ENCODE measurements around the gene CFAP77.
A peak's percentile ranks its signal among the peaks of the same experiment; 100 is the strongest.

Gene CFAP77

GRCh38 chr9:132497731-132498130 lies 87.7 kb downstream of the CFAP77 start:
- DNase-seq: no peak
- no peak for ATAC-seq (replicated peaks)
- no peak overlapping the region for H3K4me3 Mint-ChIP-seq
- H3K36me3 Mint-ChIP-seq (ENCODE audit: insufficient read depth): no peaks in the 10 kb centered on the region
- no peaks in the 10 kb centered on the region for H3K4me1 Mint-ChIP-seq (ENCODE audit: low read depth in 2 of 2)
- no peaks in the 10 kb centered on the region for H3K9me3 Mint-ChIP-seq
- peaks cover 47 to 71% of the 10 kb centered on the region in 2 donors for H3K27me3 Mint-ChIP-seq
- H3K27ac Mint-ChIP-seq: no peak overlapping the region

GRCh38 chr9:132498531-132499210 lies 88.7 kb downstream of the CFAP77 start:
- ATAC-seq (replicated peaks) (no peak), DNase-seq (no peak)
- H3K27me3 Mint-ChIP-seq: peaks cover 46 to 70% of the 10 kb centered on the region in 2 donors
- no peaks in the 10 kb centered on the region for H3K4me1 Mint-ChIP-seq (ENCODE audit: low read depth in 2 of 2)
- no peaks in the 10 kb centered on the region for H3K36me3 Mint-ChIP-seq (ENCODE audit: insufficient read depth)
- H3K4me3 Mint-ChIP-seq: no peak overlapping the region
- no peaks in the 10 kb centered on the region for H3K9me3 Mint-ChIP-seq
- H3K27ac Mint-ChIP-seq: no peak overlapping the region

- H3K9me3 Mint-ChIP-seq: no peaks in the 10 kb centered on the region
- no peak for ATAC-seq (replicated peaks)
- H3K27me3 Mint-ChIP-seq: peaks cover 45 to 64% of the 10 kb centered on the region in 2 donors
- no peaks in the 10 kb centered on the region for H3K4me1 Mint-ChIP-seq (ENCODE audit: low read depth in 2 of 2)
- H3K4me3 Mint-ChIP-seq: no peak overlapping the region
- DNase-seq: no peak
- no peak overlapping the region for H3K27ac Mint-ChIP-seq
- H3K36me3 Mint-ChIP-seq (ENCODE audit: insufficient read depth): no peaks in the 10 kb centered on the region
Observed at GRCh38 chr9:132499251-132499650, 89.2 kb downstream of the CFAP77 start.

GRCh38 chr9:132500193-132500592 lies 90.2 kb downstream of the CFAP77 start:
- H3K9me3 Mint-ChIP-seq: no peaks in the 10 kb centered on the region
- ATAC-seq (replicated peaks): no peak
- H3K27ac Mint-ChIP-seq: no peak overlapping the region
- H3K27me3 Mint-ChIP-seq: peaks cover 40 to 55% of the 10 kb centered on the region in 2 donors
- no peak overlapping the region for H3K4me3 Mint-ChIP-seq
- no peaks in the 10 kb centered on the region for H3K36me3 Mint-ChIP-seq (ENCODE audit: insufficient read depth)
- H3K4me1 Mint-ChIP-seq (ENCODE audit: low read depth in 2 of 2): no peaks in the 10 kb centered on the region
- no peak for DNase-seq

GRCh38 chr9:132502480-132502879 lies 92.5 kb downstream of the CFAP77 start:
- Mint-ChIP-seq H3K4me1 (ENCODE audit: low read depth in 2 of 2) (peaks cover under 1 to 10% of the 10 kb centered on the region in 2 donors), H3K27me3 (peaks cover 32 to 43% of the 10 kb centered on the region in 2 donors), H3K36me3 (ENCODE audit: insufficient read depth) (no peaks in the 10 kb centered on the region), H3K9me3 (no peaks in the 10 kb centered on the region), H3K27ac (no peak overlapping the region), H3K4me3 (no peak overlapping the region)
- ATAC-seq (replicated peaks) (no peak), DNase-seq (no peak)

- no peaks in the 10 kb centered on the region for H3K9me3 Mint-ChIP-seq
- no peak overlapping the region for H3K4me3 Mint-ChIP-seq
- H3K27me3 Mint-ChIP-seq: peaks cover 32 to 37% of the 10 kb centered on the region in 2 donors
- peaks cover 5 to 16% of the 10 kb centered on the region in 2 donors for H3K4me1 Mint-ChIP-seq (ENCODE audit: low read depth in 2 of 2)
- no peak for DNase-seq
- H3K36me3 Mint-ChIP-seq (ENCODE audit: insufficient read depth): no peaks in the 10 kb centered on the region
- H3K27ac Mint-ChIP-seq: no peak overlapping the region
- ATAC-seq (replicated peaks): no peak
Observed at GRCh38 chr9:132503116-132503515, 93.1 kb downstream of the CFAP77 start.

- Mint-ChIP-seq H3K9me3 (no peaks in the 10 kb centered on the region), H3K4me1 (ENCODE audit: low read depth in 2 of 2) (peaks cover 5 to 17% of the 10 kb centered on the region in 2 donors), H3K36me3 (ENCODE audit: insufficient read depth) (no peaks in the 10 kb centered on the region), H3K4me3 (no peak overlapping the region), H3K27me3 (peaks cover 23 to 32% of the 10 kb centered on the region in 2 donors), H3K27ac (no peak overlapping the region)
- ATAC-seq (replicated peaks) (no peak), DNase-seq (no peak)
Observed at GRCh38 chr9:132504488-132504887, 94.5 kb downstream of the CFAP77 start.

GRCh38 chr9:132505991-132506655 lies 96.1 kb downstream of the CFAP77 start:
- no peaks in the 10 kb centered on the region for H3K9me3 Mint-ChIP-seq

GRCh38 chr9:132506977-132507669 lies 97.1 kb downstream of the CFAP77 start:
- ATAC-seq (replicated peaks) (peak; percentile 55), DNase-seq (no peak)
- no peaks in the 10 kb centered on the region for H3K36me3 Mint-ChIP-seq (ENCODE audit: insufficient read depth)
- H3K9me3 Mint-ChIP-seq: no peaks in the 10 kb centered on the region
- no peak overlapping the region for H3K27ac Mint-ChIP-seq
- H3K4me3 Mint-ChIP-seq: peak overlapping the region in 1 of 2 donors; percentile 51
- peaks cover 5 to 17% of the 10 kb centered on the region in 2 donors for H3K4me1 Mint-ChIP-seq (ENCODE audit: low read depth in 2 of 2)
- peaks cover 32 to 34% of the 10 kb centered on the region in 2 donors for H3K27me3 Mint-ChIP-seq

More at GRCh38 chr9:132505991-132506655, 96.1 kb downstream of the CFAP77 start:
- no peak for DNase-seq
- peaks cover 32% of the 10 kb centered on the region in 2 donors for H3K27me3 Mint-ChIP-seq
- H3K4me3 Mint-ChIP-seq: peak overlapping the region in 1 of 2 donors; percentile 44
- H3K36me3 Mint-ChIP-seq (ENCODE audit: insufficient read depth): no peaks in the 10 kb centered on the region
- H3K4me1 Mint-ChIP-seq (ENCODE audit: low read depth in 2 of 2): peaks cover 5 to 17% of the 10 kb centered on the region in 2 donors
- ATAC-seq (replicated peaks): no peak
- H3K27ac Mint-ChIP-seq: no peak overlapping the region

GRCh38 chr9:132507670-132508469 lies 97.9 kb downstream of the CFAP77 start:
- Mint-ChIP-seq H3K4me1 (ENCODE audit: low read depth in 2 of 2) (peaks cover 5 to 17% of the 10 kb centered on the region in 2 donors), H3K36me3 (ENCODE audit: insufficient read depth) (no peaks in the 10 kb centered on the region), H3K27me3 (peaks cover 29 to 30% of the 10 kb centered on the region in 2 donors), H3K4me3 (peak overlapping the region in 1 of 2 donors; percentile 51), H3K9me3 (no peaks in the 10 kb centered on the region), H3K27ac (peak overlapping the region in 1 of 2 donors; percentile 55)
- peak; percentile 61 to 69 (median 65) for DNase-seq
- peak; percentile 61 for ATAC-seq (replicated peaks)

GRCh38 chr9:132509928-132510874 lies 100.2 kb downstream of the CFAP77 start:
- DNase-seq: no peak
- Mint-ChIP-seq H3K9me3 (no peaks in the 10 kb centered on the region), H3K4me1 (ENCODE audit: low read depth in 2 of 2) (peaks cover 5 to 17% of the 10 kb centered on the region in 2 donors), H3K27ac (no peak overlapping the region), H3K36me3 (ENCODE audit: insufficient read depth) (no peaks in the 10 kb centered on the region), H3K4me3 (no peak overlapping the region), H3K27me3 (peaks cover 30 to 44% of the 10 kb centered on the region in 2 donors)
- no peak for ATAC-seq (replicated peaks)
